A549 (cell line): ENCODE measurements around the gene DUSP7.

Experiments used
- CTCF ChIP-seq: fragments of >200 bp; sonication (Bioruptor Twin); formaldehyde crosslinking; IDR thresholded peaks from 3 replicates; pipeline ENCODE4 v1.5.1; 2016
- JUN ChIP-seq, 2 experiments: fragments of >200 bp; sonication (Bioruptor Twin); formaldehyde crosslinking; IDR thresholded peaks; 2 replicates in 1 of 2; 3 replicates in 1 of 2; pipeline ENCODE4 v1.6.1; 2016 to 2017
- JUNB ChIP-seq: fragments of >200 bp; sonication (Bioruptor Twin); formaldehyde crosslinking; IDR thresholded peaks from 2 replicates; pipeline ENCODE4 v1.6.1; 2016
- MAFK ChIP-seq: fragments of 450-650 bp; IDR thresholded peaks from 2 replicates; pipeline ENCODE4 v1.6.1; 2014; ENCODE audit not compliant: partially characterized antibody
- POLR2A ChIP-seq: IDR thresholded peaks from 2 replicates; pipeline ENCODE4 v1.6.1; 2012; ENCODE audit warnings: mild to moderate bottlenecking, low read length
- POLR2AphosphoS2 ChIP-seq: conservative IDR thresholded peaks from 2 replicates; pipeline ENCODE4 v1.6.1; 2012; ENCODE audit warnings: low read length, improper control_type of control experiment, inconsistent platforms
- RFX5 ChIP-seq: fragments of 450-650 bp; IDR thresholded peaks from 2 replicates; pipeline ENCODE4 v1.7.1; 2014; ENCODE audit warnings: antibody characterized with exemption, mild to moderate bottlenecking, moderate library complexity

- TF ChIP-seq POLR2A (no peak), CTCF (no peak), POLR2AphosphoS2 (no peak), MAFK (no peak), RFX5 (no peak), JUNB (no peak), JUN (IDR thresholded peaks at IDR 0.05) (no peak)
These were observed 22.6 kb upstream of the DUSP7 start for GRCh38 chr3:52078781-52079560.
